Retinal pigment epithelial cell (primary cell): ENCODE measurements around the gene SPPL2C.

ENCODE experiments used
- DNase-seq: peaks from one replicate; pipeline ENCODE4 v3.0.0-alpha.2; 2010; ENCODE audit warnings: low read depth
- H3K4me3 ChIP-seq: 2 replicates; pipeline ENCODE4 v1.5.1; 2011; ENCODE audit warnings: mild to moderate bottlenecking, low read length, control low read depth, moderate library complexity
- TF ChIP-seq, protein P1 (sequence below): conservative IDR thresholded peaks from 2 replicates; pipeline ENCODE4 v1.5.1; 2011; ENCODE audit warnings: low read depth, low read length, control low read depth, inconsistent platforms

SPPL2C gene

GRCh38 chr17:45863857-45864654 is 19.4 kb downstream of the SPPL2C start:
- no peak for DNase-seq
- TF ChIP-seq, protein P1, sequence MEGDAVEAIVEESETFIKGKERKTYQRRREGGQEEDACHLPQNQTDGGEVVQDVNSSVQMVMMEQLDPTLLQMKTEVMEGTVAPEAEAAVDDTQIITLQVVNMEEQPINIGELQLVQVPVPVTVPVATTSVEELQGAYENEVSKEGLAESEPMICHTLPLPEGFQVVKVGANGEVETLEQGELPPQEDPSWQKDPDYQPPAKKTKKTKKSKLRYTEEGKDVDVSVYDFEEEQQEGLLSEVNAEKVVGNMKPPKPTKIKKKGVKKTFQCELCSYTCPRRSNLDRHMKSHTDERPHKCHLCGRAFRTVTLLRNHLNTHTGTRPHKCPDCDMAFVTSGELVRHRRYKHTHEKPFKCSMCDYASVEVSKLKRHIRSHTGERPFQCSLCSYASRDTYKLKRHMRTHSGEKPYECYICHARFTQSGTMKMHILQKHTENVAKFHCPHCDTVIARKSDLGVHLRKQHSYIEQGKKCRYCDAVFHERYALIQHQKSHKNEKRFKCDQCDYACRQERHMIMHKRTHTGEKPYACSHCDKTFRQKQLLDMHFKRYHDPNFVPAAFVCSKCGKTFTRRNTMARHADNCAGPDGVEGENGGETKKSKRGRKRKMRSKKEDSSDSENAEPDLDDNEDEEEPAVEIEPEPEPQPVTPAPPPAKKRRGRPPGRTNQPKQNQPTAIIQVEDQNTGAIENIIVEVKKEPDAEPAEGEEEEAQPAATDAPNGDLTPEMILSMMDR = no peak
- no peak overlapping the region for H3K4me3 ChIP-seq

GRCh38 chr17:45867171-45867570 is 22.5 kb downstream of the SPPL2C start:
- no peak overlapping the region for H3K4me3 ChIP-seq
- DNase-seq = no peak
- TF ChIP-seq, protein P1 = no peak

GRCh38 chr17:45867702-45868101 is 23.0 kb downstream of the SPPL2C start:
- TF ChIP-seq, protein P1 = no peak
- H3K4me3 ChIP-seq = no peak overlapping the region
- DNase-seq = no peak

- TF ChIP-seq, protein P1 = no peak
- no peak for DNase-seq
- H3K4me3 ChIP-seq = no peak overlapping the region
Measured at GRCh38 chr17:45868276-45868675, 23.6 kb downstream of the SPPL2C start.

DNA sequence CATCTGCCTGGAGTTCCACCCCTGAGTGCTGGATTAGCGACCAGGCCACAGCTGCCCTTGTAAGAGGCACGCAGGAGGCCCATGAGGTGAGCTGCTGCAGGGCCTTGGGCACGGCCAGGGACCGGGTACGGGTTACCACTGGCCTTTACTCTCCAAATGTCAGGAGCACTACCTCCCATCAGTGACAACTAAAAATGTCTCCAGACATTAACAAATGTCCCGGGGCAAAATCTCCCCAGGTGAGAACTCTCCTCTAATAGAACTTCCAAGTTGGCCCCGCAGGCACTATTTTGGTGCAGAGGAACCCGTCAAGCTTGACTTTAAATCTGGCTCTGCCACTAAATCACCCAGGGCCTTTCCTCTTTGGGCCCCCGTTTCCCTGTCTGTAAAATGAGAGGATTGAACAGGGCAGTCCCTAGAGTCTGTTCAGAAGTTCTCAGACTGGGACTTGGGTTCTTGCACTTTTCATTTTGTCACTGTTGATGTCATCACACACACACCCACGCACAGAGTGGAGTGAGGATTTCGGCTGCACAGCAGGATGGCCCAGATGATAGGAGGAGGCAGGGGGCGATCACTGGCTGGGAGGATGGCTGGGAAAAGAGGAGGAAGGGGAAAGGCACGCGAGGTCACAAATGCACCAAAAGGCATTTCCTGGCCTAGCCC is 25.1 kb downstream of the SPPL2C start:
- H3K4me3 ChIP-seq = no peak overlapping the region
- TF ChIP-seq, protein P1 = no peak
- DNase-seq = no peak

DNA sequence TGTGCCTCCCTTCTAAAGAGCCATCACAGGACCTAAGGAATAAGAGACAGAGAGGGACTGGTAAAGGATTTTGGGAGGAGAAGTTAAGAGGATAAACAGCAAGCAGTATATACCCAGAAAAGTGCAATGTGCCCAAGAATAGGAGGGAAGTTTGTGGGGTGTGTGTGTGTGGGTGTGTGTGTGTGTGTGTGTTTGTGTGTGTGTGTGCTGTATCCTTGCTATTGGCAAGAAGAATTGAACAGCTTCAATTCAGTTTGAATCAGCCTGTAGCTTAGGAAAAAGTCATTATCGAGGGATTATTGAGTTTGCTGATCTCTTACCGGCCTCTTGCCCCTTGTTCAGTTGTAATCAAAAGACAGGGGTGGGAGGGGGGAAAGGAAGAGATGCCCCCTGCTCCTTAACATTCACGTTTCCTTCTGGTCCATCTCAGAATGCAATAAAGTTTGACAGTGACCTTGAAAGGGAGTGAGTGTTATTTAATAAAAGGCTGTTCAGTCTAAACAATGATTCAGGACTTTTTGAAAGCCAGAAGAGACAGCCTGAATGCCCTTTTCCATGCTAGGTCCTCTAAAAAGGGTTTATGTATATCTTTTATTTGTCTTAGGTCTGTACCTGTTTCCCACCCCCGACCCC is 25.8 kb downstream of the SPPL2C start:
- TF ChIP-seq, protein P1 = no peak
- H3K4me3 ChIP-seq = no peak overlapping the region
- DNase-seq = no peak
